Activated naive CD4-positive, alpha-beta T cell treated with anti-CD3 and anti-CD28 coated beads, Interleukin-2, amount 50 U/mL, for 72 hours (primary cell): Measurements from ENCODE around the gene SLC37A4. TPM values are rescaled to one million over a fixed set of nuclear protein-coding genes. Genes with fewer than 3 reads are reported as not detected.

ENCODE experiments used
- total RNA-seq, 2 donors: library from RNA; stranded (reverse); gene quantifications; one replicate each; pipeline ENCODE4 v1.2.3, GENCODE V29; 2022

Gene SLC37A4
- total RNA-seq, 2 donors from 2014 or later: 22.3 to 33.4 TPM

Other genes starting within 250 kb of the SLC37A4 start
- 100 to 1,000 TPM; 180 to 239 TPM for gene DDX6, start 239.7 kb downstream of the SLC37A4 start, total RNA-seq
- 10 to 100 TPM in 1 of 2 donors, 1 to 10 TPM in 1; 9.3 to 25.9 TPM for gene CXCR5, start 147.0 kb downstream of the SLC37A4 start, total RNA-seq
- 10 to 100 TPM; 46.6 to 57.4 TPM for gene BCL9L, start 105.0 kb downstream of the SLC37A4 start, total RNA-seq
- gene UPK2, start 74.6 kb downstream of the SLC37A4 start, total RNA-seq: 1 to 10 TPM in 1 of 2 donors, under 1 TPM in 1; 0.80 to 2.0 TPM
- gene FOXR1, start 59.1 kb downstream of the SLC37A4 start, total RNA-seq: not detected
- 10 to 100 TPM; 39.0 to 60.1 TPM for gene CENATAC, start 32.7 kb downstream of the SLC37A4 start, total RNA-seq
- gene RPS25, start 12.5 kb downstream of the SLC37A4 start, total RNA-seq: 1,000 to 10,000 TPM; 1,843 to 2,330 TPM
- 100 to 1,000 TPM in 1 of 2 donors, 10 to 100 TPM in 1; 67.3 to 123 TPM for gene TRAPPC4, start 12.1 kb downstream of the SLC37A4 start, total RNA-seq
- 100 to 1,000 TPM in 1 of 2 donors, 10 to 100 TPM in 1; 71.7 to 117 TPM for gene HYOU1, start 26.3 kb upstream of the SLC37A4 start, total RNA-seq
- 10 to 100 TPM; 26.6 to 42.2 TPM for gene VPS11, start 36.9 kb upstream of the SLC37A4 start, total RNA-seq
- gene HMBS, start 54.0 kb upstream of the SLC37A4 start, total RNA-seq: 10 to 100 TPM; 20.0 to 35.7 TPM
- 10 to 100 TPM; 74.7 to 79.9 TPM for gene DPAGT1, start 71.0 kb upstream of the SLC37A4 start, total RNA-seq
- 10 to 100 TPM; 19.1 to 43.2 TPM for gene C2CD2L, start 76.5 kb upstream of the SLC37A4 start, total RNA-seq
- 10 to 100 TPM; 38.0 to 53.3 TPM for gene HINFP, start 90.7 kb upstream of the SLC37A4 start, total RNA-seq
- gene ABCG4, start 118.2 kb upstream of the SLC37A4 start, total RNA-seq: under 1 TPM; 0.12 to 0.25 TPM
- gene NLRX1, start 137.8 kb upstream of the SLC37A4 start, total RNA-seq: 10 to 100 TPM; 13.5 to 21.8 TPM
- gene NHERF4, start 154.6 kb upstream of the SLC37A4 start, total RNA-seq: under 1 TPM; 0.23 to 0.30 TPM
- 10 to 100 TPM; 32.3 to 50.0 TPM for gene CBL, start 175.5 kb upstream of the SLC37A4 start, total RNA-seq